ACC112 (cell line): ENCODE data around the gene KCNG4.

ENCODE experiments used
- H2AFZ ChIP-seq: fragments of 200-600 bp; sonication (generic); one replicate; pipeline ENCODE4 v1.6.0; 2017; ENCODE audit warnings: antibody characterized with exemption, low read length; ENCODE audit not compliant: unreplicated experiment
- H3K27ac ChIP-seq: fragments of 200-600 bp; sonication (generic); 2 replicates; pipeline ENCODE4 v1.5.1; 2014; ENCODE audit warnings: low read depth, mild to moderate bottlenecking, antibody characterized with exemption, low read length, moderate library complexity
- H3K27me3 ChIP-seq: fragments of 200-600 bp; sonication (generic); 2 replicates; pipeline ENCODE4 v1.6.1; 2014; ENCODE audit warnings: mild to moderate bottlenecking, antibody characterized with exemption, low read length, moderate library complexity, mixed read lengths; ENCODE audit not compliant: insufficient read depth
- H3K36me3 ChIP-seq: fragments of 200-600 bp; sonication (generic); 2 replicates; pipeline ENCODE4 v1.6.1; 2016; ENCODE audit warnings: mild to moderate bottlenecking, antibody characterized with exemption, low read length, moderate library complexity, mixed read lengths; ENCODE audit not compliant: insufficient read depth
- H3K4me1 ChIP-seq: fragments of 200-600 bp; sonication (generic); one replicate; pipeline ENCODE4 v1.6.1; 2016; ENCODE audit warnings: low read length, mixed read lengths; ENCODE audit not compliant: insufficient read depth, unreplicated experiment, control insufficient read depth
- H3K4me3 ChIP-seq: fragments of 200-600 bp; sonication (generic); 2 replicates; pipeline ENCODE4 v1.5.1; 2014; ENCODE audit warnings: mild to moderate bottlenecking, low read depth, low read length
- H3K79me2 ChIP-seq: fragments of 200-600 bp; sonication (generic); one replicate; pipeline ENCODE4 v1.6.0; 2016; ENCODE audit warnings: low read length; ENCODE audit not compliant: control insufficient read depth, unreplicated experiment, insufficient read depth

Gene KCNG4

DNA sequence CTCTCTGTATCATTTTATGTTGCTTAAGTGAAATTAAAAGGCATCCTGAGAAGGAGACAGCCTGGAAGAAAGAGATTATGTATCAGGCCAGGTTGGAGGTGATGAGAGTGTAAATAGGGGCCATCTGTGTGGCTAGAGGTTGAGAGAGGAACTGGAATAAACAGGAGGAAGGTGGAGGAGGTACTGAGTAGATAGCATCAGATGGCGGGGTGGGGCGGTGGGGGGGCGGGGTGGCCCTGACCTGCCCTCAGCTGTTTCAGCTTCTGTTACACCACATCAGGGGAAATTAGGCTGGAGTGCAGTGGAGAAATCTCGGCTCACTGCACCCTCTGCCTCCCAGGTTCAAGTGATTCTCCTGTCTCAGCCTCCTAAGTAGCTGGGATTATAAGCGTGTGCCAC lies 6.9 kb upstream of the KCNG4 start:
- Histone ChIP-seq H2AFZ (no peak overlapping the region), H3K4me3 (no peak overlapping the region), H3K4me1 (no peaks in the 10 kb centered on the region), H3K27me3 (peaks cover 42% of the 10 kb centered on the region), H3K36me3 (no peaks in the 10 kb centered on the region), H3K27ac (no peak overlapping the region), H3K79me2 (no peaks in the 10 kb centered on the region)

DNA sequence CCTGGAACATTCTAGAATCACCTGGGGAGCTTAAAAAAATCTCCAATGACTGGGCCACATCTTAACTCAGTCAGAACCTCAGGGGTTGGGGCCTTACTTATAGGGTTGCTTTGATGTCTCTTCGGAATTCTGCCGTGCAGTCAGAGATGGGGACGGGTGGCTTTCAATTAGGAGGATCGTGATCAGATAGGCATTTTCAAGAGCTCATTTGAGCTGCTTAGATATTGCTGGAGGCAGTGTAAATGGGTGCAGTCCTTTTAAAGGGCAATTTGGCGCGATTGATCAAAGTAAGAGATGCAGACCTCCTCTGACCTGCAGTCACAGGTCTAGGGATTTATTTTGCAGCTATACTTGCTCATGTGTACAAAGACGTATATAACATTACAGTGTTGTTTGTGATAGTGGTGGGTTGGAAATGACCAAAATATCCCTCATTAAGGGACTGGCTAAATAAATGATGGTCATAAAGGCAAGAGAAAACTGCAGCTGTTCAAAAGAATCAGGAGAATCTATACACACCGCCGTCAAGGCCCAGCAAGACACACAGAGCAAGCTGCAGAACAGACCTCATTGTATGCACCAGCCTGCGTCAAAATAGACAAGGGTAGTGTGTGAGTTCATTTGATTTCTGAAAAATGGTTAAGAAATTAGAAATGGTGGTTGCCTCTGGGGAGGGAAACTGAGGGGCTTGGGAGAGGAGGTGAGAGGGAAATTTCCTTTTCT lies 6.3 kb upstream of the KCNG4 start:
- Histone ChIP-seq H2AFZ (no peak overlapping the region), H3K79me2 (no peaks in the 10 kb centered on the region), H3K36me3 (no peaks in the 10 kb centered on the region), H3K27me3 (peaks cover 39% of the 10 kb centered on the region), H3K27ac (no peak overlapping the region), H3K4me3 (no peak overlapping the region), H3K4me1 (no peaks in the 10 kb centered on the region)

DNA sequence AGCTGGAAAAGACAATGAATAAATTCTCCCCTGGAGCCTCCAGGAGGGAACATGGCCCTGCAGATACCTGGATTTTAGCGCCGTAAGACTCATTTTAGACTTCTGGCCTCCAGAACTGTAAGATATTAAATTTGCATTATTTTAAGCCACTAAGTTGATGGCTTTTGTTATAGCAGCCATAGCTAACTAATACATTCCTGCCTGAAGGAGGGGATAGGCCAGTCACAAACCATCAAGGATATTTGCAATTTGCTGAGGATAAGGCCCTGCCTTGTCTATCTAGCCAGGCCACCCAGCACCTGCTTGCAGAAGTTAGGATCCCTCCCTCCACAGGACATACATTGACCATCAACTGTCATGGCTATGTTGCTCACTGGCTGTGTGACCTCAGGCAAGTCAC lies 4.9 kb upstream of the KCNG4 start:
- Histone ChIP-seq H3K4me1 (no peaks in the 10 kb centered on the region), H3K4me3 (no peak overlapping the region), H3K79me2 (no peaks in the 10 kb centered on the region), H3K27ac (no peak overlapping the region), H3K27me3 (peaks cover 39% of the 10 kb centered on the region), H2AFZ (no peak overlapping the region), H3K36me3 (no peaks in the 10 kb centered on the region)

DNA sequence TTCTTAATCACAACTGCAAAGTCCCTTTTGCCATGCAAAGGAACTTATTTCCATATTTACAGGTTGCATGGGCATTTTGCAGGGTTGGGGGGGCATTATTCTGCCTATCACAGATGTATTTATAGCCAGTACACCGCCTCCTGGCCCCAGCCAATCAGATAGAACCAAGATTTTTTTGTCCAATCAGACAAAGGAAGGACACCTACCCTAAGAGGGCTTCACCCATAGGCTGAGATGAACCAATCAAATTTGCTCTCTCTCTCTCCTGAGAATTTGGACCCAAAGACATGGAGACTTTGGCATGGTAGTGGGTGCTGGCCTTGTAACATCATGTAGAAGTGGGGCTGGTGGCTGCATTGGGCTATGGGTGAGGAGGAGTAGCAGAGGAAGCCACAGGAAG lies 3.9 kb upstream of the KCNG4 start:
- no peaks in the 10 kb centered on the region for H3K36me3 ChIP-seq
- H2AFZ ChIP-seq, result no peak overlapping the region
- H3K4me1 ChIP-seq, result no peaks in the 10 kb centered on the region
- H3K4me3 ChIP-seq, result no peak overlapping the region
- H3K79me2 ChIP-seq, result no peaks in the 10 kb centered on the region
- H3K27me3 ChIP-seq, result peaks cover 40% of the 10 kb centered on the region
- H3K27ac ChIP-seq, result no peak overlapping the region

DNA sequence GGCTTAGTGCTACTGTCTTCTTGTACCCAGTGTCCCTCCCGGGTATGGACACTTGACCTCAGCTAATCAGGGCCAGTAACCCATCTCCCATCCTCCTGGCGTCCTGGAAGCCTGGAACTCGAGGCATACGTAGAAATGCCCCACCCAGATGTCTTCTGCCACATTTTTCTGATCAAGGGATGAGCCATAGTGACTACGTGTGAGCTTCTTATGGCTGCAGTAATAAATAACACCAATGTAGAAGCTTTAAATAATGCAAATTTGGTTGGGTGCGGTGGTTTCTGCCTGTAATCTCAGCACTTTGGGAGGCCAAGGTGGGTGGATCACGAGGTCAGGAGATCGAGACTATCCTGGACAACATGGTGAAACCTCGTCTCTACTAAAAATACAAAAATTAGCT lies 3.0 kb upstream of the KCNG4 start:
- no peak overlapping the region for H3K4me3 ChIP-seq
- H3K4me1 ChIP-seq, result no peaks in the 10 kb centered on the region
- H3K27ac ChIP-seq, result no peak overlapping the region
- H2AFZ ChIP-seq, result no peak overlapping the region
- H3K27me3 ChIP-seq, result peaks cover 44% of the 10 kb centered on the region
- no peaks in the 10 kb centered on the region for H3K36me3 ChIP-seq
- no peaks in the 10 kb centered on the region for H3K79me2 ChIP-seq

DNA sequence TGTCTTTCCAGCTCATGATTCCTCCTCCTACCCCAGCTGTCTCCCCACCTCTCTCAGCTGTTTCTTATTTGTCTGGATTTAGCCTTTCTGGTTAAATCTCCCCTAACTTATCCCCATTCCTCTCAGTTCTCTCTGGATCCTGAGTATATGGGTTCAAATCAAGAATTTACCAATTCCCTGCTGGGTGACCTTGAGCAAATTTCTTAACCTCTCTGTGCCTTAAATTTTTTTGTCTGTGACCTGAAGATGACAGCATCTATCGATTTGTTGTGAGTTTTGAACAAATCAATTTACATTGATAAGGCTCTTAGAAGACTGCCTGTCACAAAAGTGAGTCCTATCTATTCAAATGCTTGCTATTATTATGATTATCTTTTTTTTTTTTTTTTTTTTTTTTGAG lies 2.0 kb upstream of the KCNG4 start:
- Histone ChIP-seq H3K4me3 (no peak overlapping the region), H2AFZ (no peak overlapping the region), H3K36me3 (no peaks in the 10 kb centered on the region), H3K27ac (no peak overlapping the region), H3K4me1 (no peaks in the 10 kb centered on the region), H3K27me3 (peaks cover 52% of the 10 kb centered on the region), H3K79me2 (no peaks in the 10 kb centered on the region)

DNA sequence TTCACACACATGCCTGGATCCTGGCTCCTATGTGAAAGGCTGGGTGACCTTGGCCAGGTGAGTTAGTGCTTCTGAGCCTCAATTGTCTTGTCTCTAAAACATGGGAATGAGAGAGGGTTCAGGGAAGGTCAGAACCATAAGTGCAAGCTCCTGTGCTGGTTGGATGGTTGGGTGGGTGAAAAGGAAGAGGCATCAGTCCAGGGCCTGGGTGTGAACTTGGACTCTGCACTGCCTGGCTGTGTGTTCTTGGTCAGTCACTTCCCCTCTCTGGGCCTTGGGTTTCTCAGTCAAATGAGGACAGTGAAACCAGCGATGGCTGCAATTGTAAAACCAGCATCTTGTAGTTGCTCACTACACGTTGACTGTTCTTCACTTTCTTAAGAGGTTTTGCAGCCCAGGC lies 643 bp upstream of the KCNG4 start:
- Histone ChIP-seq H3K36me3 (no peaks in the 10 kb centered on the region), H3K27me3 (peaks cover 54% of the 10 kb centered on the region), H3K27ac (no peak overlapping the region), H3K79me2 (no peaks in the 10 kb centered on the region), H3K4me1 (no peaks in the 10 kb centered on the region), H3K4me3 (no peak overlapping the region), H2AFZ (no peak overlapping the region)

DNA sequence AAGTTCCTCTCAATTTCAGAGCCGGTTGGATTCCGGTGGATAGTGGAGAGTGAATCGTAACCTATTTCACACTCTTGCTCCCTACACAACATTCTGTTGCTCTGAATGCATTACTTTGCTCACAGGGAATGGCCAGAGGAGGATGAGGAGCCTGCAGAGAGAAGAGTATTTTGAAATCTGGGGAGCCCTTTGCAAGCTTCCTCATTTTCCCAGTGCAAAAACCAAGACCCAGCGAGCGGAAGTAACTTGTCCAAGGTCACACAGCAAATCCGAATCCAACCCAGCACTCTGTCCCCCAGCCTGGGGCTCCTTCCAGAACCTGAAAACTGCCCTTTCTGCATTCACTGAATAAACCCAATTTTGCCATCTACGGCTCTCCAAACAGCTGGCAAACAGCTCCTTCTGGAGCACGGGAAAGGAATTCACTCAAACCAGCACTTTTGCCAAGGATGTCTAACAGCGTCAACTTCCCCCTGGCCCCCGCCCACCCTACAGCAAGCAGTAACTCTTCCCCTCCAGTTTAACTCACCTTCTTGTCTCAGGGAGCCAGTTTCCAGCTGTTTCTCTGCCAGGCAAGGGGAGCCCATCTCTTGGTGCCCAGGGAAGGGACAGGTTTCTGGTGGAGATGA lies 557 bp downstream of the KCNG4 start:
- H3K79me2 ChIP-seq, result no peaks in the 10 kb centered on the region
- H3K4me1 ChIP-seq, result no peaks in the 10 kb centered on the region
- no peak overlapping the region for H3K27ac ChIP-seq
- H2AFZ ChIP-seq, result no peak overlapping the region
- peaks cover 54% of the 10 kb centered on the region for H3K27me3 ChIP-seq
- no peak overlapping the region for H3K4me3 ChIP-seq
- H3K36me3 ChIP-seq, result no peaks in the 10 kb centered on the region

DNA sequence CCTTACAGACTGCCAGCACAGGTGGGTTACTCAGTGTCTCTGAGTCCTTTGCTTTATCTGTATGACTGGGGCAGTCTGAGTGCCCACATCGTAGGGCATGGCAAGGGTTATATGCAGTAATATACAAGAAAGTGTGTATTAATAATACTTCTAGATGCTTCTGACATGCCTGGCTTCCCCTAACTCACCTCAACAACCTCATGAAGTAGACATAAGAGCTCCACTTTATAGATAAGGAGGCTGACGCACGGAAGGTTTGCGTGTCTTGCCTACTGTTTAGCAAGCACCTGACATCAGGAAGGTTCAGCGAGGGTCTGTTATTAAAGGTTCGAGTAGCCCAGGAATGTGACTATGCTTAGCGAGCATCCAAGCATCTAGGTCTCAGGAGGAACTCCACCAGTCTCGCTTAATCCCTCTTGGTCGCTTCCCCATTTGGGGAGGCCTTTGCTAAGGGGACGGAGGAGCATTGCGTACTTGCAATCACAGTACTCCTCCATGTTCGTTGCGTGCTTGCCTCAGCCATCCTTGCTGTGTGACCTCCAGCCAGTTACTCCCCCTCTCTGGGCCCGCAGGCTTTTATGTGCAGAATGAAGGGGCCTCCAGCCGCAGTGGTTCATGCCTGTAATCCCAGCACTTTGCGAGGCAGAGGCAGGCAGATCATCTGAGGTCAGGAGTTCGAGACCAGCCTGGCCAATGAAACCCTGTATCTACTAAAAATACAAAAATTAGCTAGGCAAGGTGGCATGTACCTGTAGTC lies 1.6 kb downstream of the KCNG4 start:
- Histone ChIP-seq H3K36me3 (no peaks in the 10 kb centered on the region), H2AFZ (no peak overlapping the region), H3K4me3 (no peak overlapping the region), H3K4me1 (no peaks in the 10 kb centered on the region), H3K79me2 (no peaks in the 10 kb centered on the region), H3K27ac (no peak overlapping the region), H3K27me3 (peaks cover 46% of the 10 kb centered on the region)

DNA sequence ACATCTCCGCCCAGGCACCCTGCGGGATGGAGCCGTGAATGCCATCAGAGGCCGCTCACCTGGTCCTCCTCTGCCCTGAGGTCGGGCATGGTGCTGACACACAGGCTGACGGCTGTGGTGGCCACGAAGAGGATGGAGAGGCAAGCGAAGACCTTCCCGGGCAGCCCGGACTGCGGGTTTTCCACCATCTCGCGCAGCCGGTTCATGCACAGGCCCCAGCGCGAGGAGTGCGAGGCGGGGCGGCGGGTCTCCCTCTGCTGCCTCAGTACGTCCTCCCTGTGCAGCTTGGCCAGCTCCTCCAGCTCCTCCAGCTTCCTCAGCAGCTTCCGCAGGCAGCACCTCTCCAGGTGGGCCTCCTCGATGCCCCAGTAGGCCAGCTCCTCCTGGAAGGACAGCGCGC lies 3.1 kb downstream of the KCNG4 start:
- no peak overlapping the region for H3K27ac ChIP-seq

More for the DNA sequence above, 3.1 kb downstream of the KCNG4 start:
- H3K79me2 ChIP-seq, result no peaks in the 10 kb centered on the region
- H3K4me3 ChIP-seq, result no peak overlapping the region
- H3K4me1 ChIP-seq, result no peaks in the 10 kb centered on the region
- H2AFZ ChIP-seq, result no peak overlapping the region
- H3K27me3 ChIP-seq, result peaks cover 40% of the 10 kb centered on the region
- H3K36me3 ChIP-seq, result no peaks in the 10 kb centered on the region
